PFSK-1 (cell line): ENCODE data around the gene CLCN6.

Source experiments
- FOXP2 ChIP-seq: optimal IDR thresholded peaks from 2 replicates; pipeline ENCODE3; 2011; ENCODE audit warnings: borderline replicate concordance, control low read depth, inconsistent platforms; ENCODE audit not compliant: insufficient read depth; ENCODE audit errors: extremely low read length, extremely low read depth
- POLR2AphosphoS5 ChIP-seq: IDR thresholded peaks from 2 replicates; pipeline ENCODE4 v1.6.1; 2012; ENCODE audit warnings: low read depth, mild to moderate bottlenecking, control low read depth, low read length, moderate library complexity
- SIN3A ChIP-seq: IDR thresholded peaks from 2 replicates; pipeline ENCODE4 v1.6.1; 2012; ENCODE audit warnings: mild to moderate bottlenecking, low read length, moderate library complexity, borderline replicate concordance; ENCODE audit not compliant: insufficient read depth
- TAF1 ChIP-seq: IDR thresholded peaks from 2 replicates; pipeline ENCODE4 v1.6.1; 2012; ENCODE audit warnings: low read length, control low read depth, borderline replicate concordance; ENCODE audit not compliant: insufficient read depth
- TF ChIP-seq, protein P1 (sequence below), 2 experiments: IDR thresholded peaks; 2 replicates each; pipeline versions ENCODE4 v1.6.1 to v1.8.0; 2011 to 2012; ENCODE audit warnings: low read depth in 2 of 2, low read length in 2 of 2, control low read depth in 1 of 2, inconsistent platforms in 1 of 2, mild to moderate bottlenecking in 1 of 2, moderate library complexity in 1 of 2; ENCODE audit not compliant: insufficient read depth in 1 of 2

Gene CLCN6

DNA sequence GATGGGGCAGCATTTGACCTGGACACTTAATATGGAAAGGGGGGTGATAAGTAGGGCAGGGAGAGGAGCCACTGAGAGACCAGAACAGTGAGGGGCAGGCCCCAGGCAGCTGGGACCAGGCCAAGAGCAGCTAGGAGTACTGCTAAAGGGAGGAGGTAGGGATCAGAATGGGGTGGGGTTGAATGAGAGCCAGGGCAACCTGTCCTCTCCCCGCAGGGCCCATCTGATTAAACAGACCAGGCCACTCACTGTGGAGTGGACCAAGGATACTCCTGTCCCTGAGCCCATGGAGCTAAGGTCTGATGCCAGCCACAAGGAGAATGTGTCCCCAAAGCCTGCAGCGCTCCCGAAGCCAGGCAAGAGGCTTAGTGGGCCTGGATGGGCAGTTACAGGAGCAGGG, 41.9 kb upstream of the CLCN6 start:
- TF ChIP-seq FOXP2, result no peak
- TF ChIP-seq, protein P1, sequence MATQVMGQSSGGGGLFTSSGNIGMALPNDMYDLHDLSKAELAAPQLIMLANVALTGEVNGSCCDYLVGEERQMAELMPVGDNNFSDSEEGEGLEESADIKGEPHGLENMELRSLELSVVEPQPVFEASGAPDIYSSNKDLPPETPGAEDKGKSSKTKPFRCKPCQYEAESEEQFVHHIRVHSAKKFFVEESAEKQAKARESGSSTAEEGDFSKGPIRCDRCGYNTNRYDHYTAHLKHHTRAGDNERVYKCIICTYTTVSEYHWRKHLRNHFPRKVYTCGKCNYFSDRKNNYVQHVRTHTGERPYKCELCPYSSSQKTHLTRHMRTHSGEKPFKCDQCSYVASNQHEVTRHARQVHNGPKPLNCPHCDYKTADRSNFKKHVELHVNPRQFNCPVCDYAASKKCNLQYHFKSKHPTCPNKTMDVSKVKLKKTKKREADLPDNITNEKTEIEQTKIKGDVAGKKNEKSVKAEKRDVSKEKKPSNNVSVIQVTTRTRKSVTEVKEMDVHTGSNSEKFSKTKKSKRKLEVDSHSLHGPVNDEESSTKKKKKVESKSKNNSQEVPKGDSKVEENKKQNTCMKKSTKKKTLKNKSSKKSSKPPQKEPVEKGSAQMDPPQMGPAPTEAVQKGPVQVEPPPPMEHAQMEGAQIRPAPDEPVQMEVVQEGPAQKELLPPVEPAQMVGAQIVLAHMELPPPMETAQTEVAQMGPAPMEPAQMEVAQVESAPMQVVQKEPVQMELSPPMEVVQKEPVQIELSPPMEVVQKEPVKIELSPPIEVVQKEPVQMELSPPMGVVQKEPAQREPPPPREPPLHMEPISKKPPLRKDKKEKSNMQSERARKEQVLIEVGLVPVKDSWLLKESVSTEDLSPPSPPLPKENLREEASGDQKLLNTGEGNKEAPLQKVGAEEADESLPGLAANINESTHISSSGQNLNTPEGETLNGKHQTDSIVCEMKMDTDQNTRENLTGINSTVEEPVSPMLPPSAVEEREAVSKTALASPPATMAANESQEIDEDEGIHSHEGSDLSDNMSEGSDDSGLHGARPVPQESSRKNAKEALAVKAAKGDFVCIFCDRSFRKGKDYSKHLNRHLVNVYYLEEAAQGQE (IDR thresholded peaks at IDR 0.05; ENCODE audit: insufficient read depth in 1 of 2, low read depth in 2 of 2, low read length in 2 of 2), result no peak
- no peak for TF ChIP-seq POLR2AphosphoS5
- no peak for TF ChIP-seq TAF1
- no peak for TF ChIP-seq SIN3A

GRCh38 chr1:11764519-11764918, 41.5 kb upstream of the CLCN6 start:
- no peak for TF ChIP-seq FOXP2
- TF ChIP-seq, protein P1 (IDR thresholded peaks at IDR 0.05; ENCODE audit: insufficient read depth in 1 of 2, low read depth in 2 of 2, low read length in 2 of 2), result no peak
- no peak for TF ChIP-seq TAF1

GRCh38 chr1:11765661-11766428, 40.1 kb upstream of the CLCN6 start:
- TF ChIP-seq FOXP2 (no peak), SIN3A (no peak), TAF1 (no peak), POLR2AphosphoS5 (no peak)
- TF ChIP-seq, protein P1 (IDR thresholded peaks at IDR 0.05; ENCODE audit: insufficient read depth in 1 of 2, low read depth in 2 of 2, low read length in 2 of 2), result no peak

DNA sequence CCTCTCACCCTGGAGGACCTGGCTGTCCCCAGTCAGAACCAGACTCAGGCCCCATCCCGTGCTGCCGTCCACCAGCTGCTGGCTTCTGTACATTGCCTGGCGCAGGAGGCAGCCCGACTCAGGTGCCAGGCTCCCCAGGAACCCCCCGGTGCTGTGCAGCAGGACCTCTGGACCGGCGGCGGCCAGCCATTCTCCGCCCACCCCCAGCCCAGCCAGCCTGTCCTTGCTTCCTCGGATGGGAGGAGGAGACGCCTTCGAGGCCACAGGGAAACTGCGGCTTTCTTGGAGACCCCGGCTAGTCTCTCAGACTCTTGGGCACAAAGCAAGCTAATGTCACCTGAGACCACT, 39.6 kb upstream of the CLCN6 start:
- TF ChIP-seq SIN3A (no peak), FOXP2 (no peak), TAF1 (no peak), POLR2AphosphoS5 (no peak)
- TF ChIP-seq, protein P1 (IDR thresholded peaks at IDR 0.05; ENCODE audit: insufficient read depth in 1 of 2, low read depth in 2 of 2, low read length in 2 of 2), result no peak
